Neutrophil (primary cell): ENCODE measurements around the gene HIVEP3.
A peak's percentile ranks its signal among the peaks of the same experiment; 100 is the strongest.

ENCODE experiments used
- H3K27ac ChIP-seq: fragments of 200-600 bp; sonication (generic); 2 replicates; pipeline ENCODE4 v1.5.1; 2016; ENCODE audit warnings: mild to moderate bottlenecking, moderate library complexity
- H3K27me3 ChIP-seq: fragments of 200-600 bp; sonication (generic); 2 replicates; pipeline ENCODE4 v1.6.0; 2016; ENCODE audit warnings: mild to moderate bottlenecking
- H3K36me3 ChIP-seq: fragments of 200-600 bp; sonication (generic); 2 replicates; pipeline ENCODE4 v1.5.1; 2017
- H3K4me1 ChIP-seq, 2 experiments: fragments of 200-600 bp in 1 of 2; sonication (generic) in 1 of 2; 1 replicate in 1 of 2; 2 replicates in 1 of 2; pipeline versions ENCODE4 v1.5.1 to v1.6.1; 2013 to 2016; ENCODE audit warnings: low read depth in 1 of 2, low read length in 1 of 2, mild to moderate bottlenecking in 1 of 2, moderate library complexity in 1 of 2; ENCODE audit not compliant: control insufficient read depth in 1 of 2, insufficient read depth in 1 of 2
- H3K4me3 ChIP-seq, 2 experiments: fragments of 200-600 bp in 1 of 2; sonication (generic) in 1 of 2; 1 replicate in 1 of 2; 2 replicates in 1 of 2; pipeline ENCODE4 v1.5.1; 2013 to 2016; ENCODE audit warnings: low read depth in 1 of 2, low read length in 1 of 2, mild to moderate bottlenecking in 1 of 2, moderate library complexity in 1 of 2
- H3K9me3 ChIP-seq: fragments of 200-600 bp; sonication (generic); 2 replicates; pipeline ENCODE4 v1.5.1; 2016
- CTCF ChIP-seq: fragments of 200-600 bp; sonication (generic); IDR thresholded peaks from 2 replicates; pipeline ENCODE4 v1.5.1; 2016; ENCODE audit warnings: antibody characterized with exemption

Gene HIVEP3

GRCh38 chr1:41660570-41661427 is 257.9 kb downstream of the HIVEP3 start:
- H3K27ac ChIP-seq: no peak overlapping the region

GRCh38 chr1:41659903-41660302 is 258.8 kb downstream of the HIVEP3 start:
- Histone ChIP-seq H3K27me3 (peaks cover 55% of the 10 kb centered on the region), H3K36me3 (no peaks in the 10 kb centered on the region), H3K4me3 (no peak overlapping the region), H3K9me3 (no peaks in the 10 kb centered on the region), H3K4me1 (peaks cover 18 to 26% of the 10 kb centered on the region in 2 experiments), H3K27ac (no peak overlapping the region)
- TF ChIP-seq CTCF: no peak

More at GRCh38 chr1:41660570-41661427, 257.9 kb downstream of the HIVEP3 start:
- TF ChIP-seq CTCF: no peak
- H3K27me3 ChIP-seq: peaks cover 55% of the 10 kb centered on the region
- peak overlapping the region; percentile 53 to 56 for H3K4me3 ChIP-seq
- H3K4me1 ChIP-seq: peaks cover 18 to 26% of the 10 kb centered on the region in 2 experiments
- no peaks in the 10 kb centered on the region for H3K9me3 ChIP-seq
- H3K36me3 ChIP-seq: no peaks in the 10 kb centered on the region

- H3K9me3 ChIP-seq: no peaks in the 10 kb centered on the region
- H3K27me3 ChIP-seq: peaks cover 51% of the 10 kb centered on the region
- H3K36me3 ChIP-seq: no peaks in the 10 kb centered on the region
- no peak overlapping the region for H3K4me3 ChIP-seq
- H3K4me1 ChIP-seq: peaks cover 18 to 26% of the 10 kb centered on the region in 2 experiments
- TF ChIP-seq CTCF: no peak
- no peak overlapping the region for H3K27ac ChIP-seq
Observed at GRCh38 chr1:41659159-41659495, 259.6 kb downstream of the HIVEP3 start.

- Histone ChIP-seq H3K36me3 (no peaks in the 10 kb centered on the region), H3K27me3 (peaks cover 46% of the 10 kb centered on the region), H3K27ac (no peak overlapping the region), H3K4me3 (no peak overlapping the region), H3K4me1 (peaks cover 18 to 26% of the 10 kb centered on the region in 2 experiments), H3K9me3 (no peaks in the 10 kb centered on the region)
- no peak for TF ChIP-seq CTCF
Observed at GRCh38 chr1:41658431-41659158, 260.1 kb downstream of the HIVEP3 start.

GRCh38 chr1:41657679-41658295 is 260.9 kb downstream of the HIVEP3 start:
- Histone ChIP-seq H3K36me3 (no peaks in the 10 kb centered on the region), H3K9me3 (no peaks in the 10 kb centered on the region), H3K4me1 (peaks cover 18 to 26% of the 10 kb centered on the region in 2 experiments), H3K27me3 (peaks cover 38% of the 10 kb centered on the region), H3K4me3 (no peak overlapping the region), H3K27ac (no peak overlapping the region)
- TF ChIP-seq CTCF: no peak
